ENCODE data around the gene CCND3. TPM values are rescaled to one million over a fixed set of nuclear protein-coding genes. Genes with fewer than 3 reads are reported as not detected.
"Not testable (repeated sequence)": the region's sequence is repeated elsewhere in the genome, so short reads cannot be mapped to it uniquely, and the experiment has no call there.

The CCND3 gene
- total RNA-seq, 2 donors from 2014 or later = 145 to 153 TPM

GRCh38 chr6:41957117-41957516 is 15.5 kb upstream of the CCND3 start:
- no peaks in the 10 kb centered on the region for H3K27me3 ChIP-seq (replicated peaks; ENCODE audit: insufficient read depth)
- H3K36me3 ChIP-seq = no peaks in the 10 kb centered on the region
- intact Hi-C loops (cut with DNase I) = no loop called here
- TF ChIP-seq POLR2AphosphoS5 (IDR thresholded peaks at IDR 0.05) = no peak
- no peak for TF ChIP-seq POLR2A (IDR thresholded peaks at IDR 0.05)
- TF ChIP-seq, protein P1, sequence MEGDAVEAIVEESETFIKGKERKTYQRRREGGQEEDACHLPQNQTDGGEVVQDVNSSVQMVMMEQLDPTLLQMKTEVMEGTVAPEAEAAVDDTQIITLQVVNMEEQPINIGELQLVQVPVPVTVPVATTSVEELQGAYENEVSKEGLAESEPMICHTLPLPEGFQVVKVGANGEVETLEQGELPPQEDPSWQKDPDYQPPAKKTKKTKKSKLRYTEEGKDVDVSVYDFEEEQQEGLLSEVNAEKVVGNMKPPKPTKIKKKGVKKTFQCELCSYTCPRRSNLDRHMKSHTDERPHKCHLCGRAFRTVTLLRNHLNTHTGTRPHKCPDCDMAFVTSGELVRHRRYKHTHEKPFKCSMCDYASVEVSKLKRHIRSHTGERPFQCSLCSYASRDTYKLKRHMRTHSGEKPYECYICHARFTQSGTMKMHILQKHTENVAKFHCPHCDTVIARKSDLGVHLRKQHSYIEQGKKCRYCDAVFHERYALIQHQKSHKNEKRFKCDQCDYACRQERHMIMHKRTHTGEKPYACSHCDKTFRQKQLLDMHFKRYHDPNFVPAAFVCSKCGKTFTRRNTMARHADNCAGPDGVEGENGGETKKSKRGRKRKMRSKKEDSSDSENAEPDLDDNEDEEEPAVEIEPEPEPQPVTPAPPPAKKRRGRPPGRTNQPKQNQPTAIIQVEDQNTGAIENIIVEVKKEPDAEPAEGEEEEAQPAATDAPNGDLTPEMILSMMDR (IDR thresholded peaks at IDR 0.05) = no peak
- DNase-seq (ENCODE audit: low spot score) = no peak
- no peak overlapping the region for H3K4me3 ChIP-seq
- no peaks in the 10 kb centered on the region for H3K9me3 ChIP-seq
- H3K4me1 ChIP-seq (replicated peaks) = no peaks in the 10 kb centered on the region
- WGBS = 66% methylated on average over 4 of the region's 4 CpGs
- H3K27ac ChIP-seq = no peak overlapping the region

DNA sequence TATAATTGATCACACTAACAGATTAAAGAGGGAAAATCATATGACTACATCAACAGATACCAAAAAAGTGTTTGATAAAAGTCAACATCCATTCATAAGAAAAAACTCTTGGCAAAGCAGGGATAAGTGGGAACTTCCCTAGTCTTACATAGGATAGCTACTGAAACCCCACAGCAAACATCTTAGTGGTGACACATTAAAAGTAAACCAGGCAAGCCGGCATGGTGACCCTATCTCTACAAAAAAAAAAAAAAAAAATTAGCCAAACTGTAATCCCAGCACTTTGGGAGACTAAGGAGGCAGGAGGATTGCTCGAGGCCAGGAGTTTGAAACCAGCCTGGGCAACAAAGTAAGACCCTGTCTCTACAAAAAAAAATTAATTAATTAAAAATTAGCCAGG is 13.8 kb upstream of the CCND3 start:
- Histone ChIP-seq H3K27ac (no peak overlapping the region), H3K4me1 (replicated peaks) (no peaks in the 10 kb centered on the region), H3K4me3 (no peak overlapping the region), H3K27me3 (replicated peaks; ENCODE audit: insufficient read depth) (no peaks in the 10 kb centered on the region), H3K36me3 (no peaks in the 10 kb centered on the region), H3K9me3 (no peaks in the 10 kb centered on the region)
- 77% methylated on average over 2 of the region's 2 CpGs for WGBS
- no peak for DNase-seq (ENCODE audit: low spot score)
- no peak for TF ChIP-seq POLR2A (IDR thresholded peaks at IDR 0.05)
- TF ChIP-seq, protein P1 (IDR thresholded peaks at IDR 0.05) = no peak
- TF ChIP-seq POLR2AphosphoS5 (IDR thresholded peaks at IDR 0.05) = no peak
- intact Hi-C loops (cut with DNase I) = no loop called here

DNA sequence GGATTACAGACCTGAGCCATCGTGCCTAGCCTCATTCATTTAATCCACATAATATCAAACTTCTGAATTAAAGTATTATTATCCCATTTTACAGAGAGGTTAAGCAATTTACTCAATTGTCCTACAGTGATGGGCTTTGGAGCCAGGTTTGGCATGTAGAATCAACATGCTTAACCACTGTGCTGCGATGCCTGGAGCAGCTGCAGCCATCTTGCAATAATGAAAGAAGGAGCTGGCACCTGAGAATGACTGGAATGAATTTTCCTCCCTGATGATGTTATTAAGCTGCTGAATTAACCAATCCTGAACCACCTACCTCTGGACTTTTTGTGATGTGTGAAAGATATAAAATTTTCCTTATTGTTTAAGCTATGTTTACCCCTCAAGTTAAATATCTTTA is 13.1 kb upstream of the CCND3 start:
- TF ChIP-seq POLR2A (IDR thresholded peaks at IDR 0.05) = no peak
- TF ChIP-seq POLR2AphosphoS5 (IDR thresholded peaks at IDR 0.05) = no peak
- TF ChIP-seq, protein P1 (IDR thresholded peaks at IDR 0.05) = no peak
- no peaks in the 10 kb centered on the region for H3K36me3 ChIP-seq
- no peak for DNase-seq (ENCODE audit: low spot score)
- no peaks in the 10 kb centered on the region for H3K4me1 ChIP-seq (replicated peaks)
- no peaks in the 10 kb centered on the region for H3K9me3 ChIP-seq
- H3K27ac ChIP-seq = no peak overlapping the region
- H3K27me3 ChIP-seq (replicated peaks; ENCODE audit: insufficient read depth) = no peaks in the 10 kb centered on the region
- intact Hi-C loops (cut with DNase I) = no loop called here
- WGBS = 96% methylated on average over 2 of the region's 2 CpGs
- no peak overlapping the region for H3K4me3 ChIP-seq

DNA sequence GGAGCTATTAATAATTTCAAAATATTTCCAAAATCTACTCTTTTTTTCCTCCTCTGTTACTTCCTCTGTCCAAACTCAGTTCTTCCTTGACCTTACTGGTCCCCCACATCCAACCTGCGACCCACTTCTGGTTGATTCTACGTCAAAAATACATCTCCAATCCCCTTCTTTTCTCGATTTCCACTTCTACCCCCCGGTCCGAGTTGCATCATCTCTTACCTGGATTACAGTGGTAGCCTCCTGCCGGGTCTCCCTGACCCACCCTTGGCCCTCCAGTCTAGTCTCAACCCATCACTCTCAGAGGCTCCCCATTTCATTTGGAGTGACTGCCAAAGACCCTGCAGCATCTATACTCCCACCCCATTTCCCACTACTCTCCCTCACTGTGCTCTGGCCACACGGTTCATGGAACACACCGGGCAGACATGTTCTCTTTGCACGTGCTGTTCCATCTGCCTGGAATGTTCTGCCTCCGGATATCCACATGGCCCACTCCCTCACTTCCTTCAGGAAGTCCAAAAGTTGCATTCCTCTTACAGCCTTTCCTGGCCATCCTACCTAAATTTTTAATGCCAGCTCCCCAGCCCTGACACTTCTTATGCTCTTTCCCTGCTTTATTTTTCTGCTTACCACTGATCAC is 6.1 kb upstream of the CCND3 start:
- TF ChIP-seq POLR2A (IDR thresholded peaks at IDR 0.05) (no peak), POLR2AphosphoS5 (IDR thresholded peaks at IDR 0.05) (no peak)
- Histone ChIP-seq H3K36me3 (no peaks in the 10 kb centered on the region), H3K4me1 (replicated peaks) (no peaks in the 10 kb centered on the region), H3K27me3 (replicated peaks; ENCODE audit: insufficient read depth) (no peaks in the 10 kb centered on the region), H3K4me3 (no peak overlapping the region), H3K27ac (no peak overlapping the region), H3K9me3 (no peaks in the 10 kb centered on the region)
- DNase-seq (ENCODE audit: low spot score) = no peak
- WGBS = 88% methylated on average over 10 of the region's 10 CpGs
- intact Hi-C loops (cut with DNase I) = no loop called here

- H3K27ac ChIP-seq = no peak overlapping the region
- H3K27me3 ChIP-seq (replicated peaks; ENCODE audit: insufficient read depth) = no peaks in the 10 kb centered on the region
- H3K4me3 ChIP-seq = no peak overlapping the region
- no peaks in the 10 kb centered on the region for H3K9me3 ChIP-seq
- no peak for TF ChIP-seq POLR2A (IDR thresholded peaks at IDR 0.05)
- no peak for TF ChIP-seq POLR2AphosphoS5 (IDR thresholded peaks at IDR 0.05)
- TF ChIP-seq, protein P1 (IDR thresholded peaks at IDR 0.05) = no peak
- DNase-seq (ENCODE audit: low spot score) = no peak
- peaks cover 10% of the 10 kb centered on the region for H3K4me1 ChIP-seq (replicated peaks)
- intact Hi-C loops (cut with DNase I) = loop anchor here (5.0 kb wide), 1 partner anchor 99 kb away; no protein-coding TSS in a partner anchor
- H3K36me3 ChIP-seq = no peaks in the 10 kb centered on the region
Measured at GRCh38 chr6:41943456-41943855, 1.8 kb upstream of the CCND3 start.

DNA sequence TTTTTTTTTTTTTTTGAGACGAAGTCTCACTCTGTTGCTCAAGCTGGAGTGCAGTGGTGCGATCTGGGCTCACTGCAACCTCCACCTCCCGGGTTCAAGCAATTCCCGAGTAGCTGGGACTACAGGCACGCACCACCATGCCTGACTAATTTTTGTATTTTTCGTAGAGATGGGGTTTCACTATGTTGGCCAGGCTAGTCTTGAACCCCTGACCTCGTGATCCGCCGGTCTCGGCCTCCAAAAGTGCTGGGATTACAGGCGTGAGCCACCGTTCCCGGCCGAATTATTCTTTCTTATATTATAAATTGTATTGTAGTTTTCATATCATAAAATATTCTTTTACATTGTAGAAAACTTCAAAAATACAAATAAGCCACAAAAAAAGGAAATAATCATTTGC is 1.3 kb upstream of the CCND3 start:
- H3K27me3 ChIP-seq (replicated peaks; ENCODE audit: insufficient read depth); H3K4me3 ChIP-seq; H3K9me3 ChIP-seq; H3K27ac ChIP-seq; DNase-seq (ENCODE audit: low spot score); H3K36me3 ChIP-seq: not testable (repeated sequence)
- intact Hi-C loops (cut with DNase I) = loop anchor here (5.0 kb wide), 1 partner anchor 99 kb away; no protein-coding TSS in a partner anchor
- H3K4me1 ChIP-seq (replicated peaks) = peaks cover 10% of the 10 kb centered on the region
- 93% methylated on average over 14 of the region's 14 CpGs for WGBS

Data from prostate gland (tissue), 2 donors.